Fibroblast of skin of back (primary cell): ENCODE data around the gene TIAM2.

Experiments used
- DNase-seq: peaks from one replicate; pipeline ENCODE4 v3.0.0-alpha.2; 2013

Gene TIAM2

GRCh38 chr6:155240905-155241600, 245.9 kb downstream of the TIAM2 start:
- DNase-seq: no peak

DNA sequence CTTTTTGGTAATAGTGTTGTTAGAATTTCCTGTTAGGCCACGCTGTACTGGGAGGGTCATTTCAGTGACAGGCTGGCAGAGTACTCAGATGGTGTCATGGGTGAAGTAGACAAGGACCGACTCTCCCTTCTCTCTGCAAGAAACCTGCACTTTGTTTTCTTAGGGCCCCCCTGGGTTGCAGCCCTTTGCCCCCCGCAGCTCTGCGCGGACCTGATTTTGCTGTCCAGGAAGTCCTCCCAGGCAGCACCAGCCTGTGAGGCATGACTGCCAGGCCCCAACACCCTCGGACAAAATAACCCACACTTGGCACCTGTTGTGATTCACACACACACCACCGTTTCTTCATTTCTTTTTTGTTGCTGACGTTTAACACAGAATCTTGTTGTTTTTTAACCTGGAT, 246.9 kb downstream of the TIAM2 start:
- no peak for DNase-seq

- no peak for DNase-seq
Observed at GRCh38 chr6:155244434-155244833, 249.3 kb downstream of the TIAM2 start.

DNA sequence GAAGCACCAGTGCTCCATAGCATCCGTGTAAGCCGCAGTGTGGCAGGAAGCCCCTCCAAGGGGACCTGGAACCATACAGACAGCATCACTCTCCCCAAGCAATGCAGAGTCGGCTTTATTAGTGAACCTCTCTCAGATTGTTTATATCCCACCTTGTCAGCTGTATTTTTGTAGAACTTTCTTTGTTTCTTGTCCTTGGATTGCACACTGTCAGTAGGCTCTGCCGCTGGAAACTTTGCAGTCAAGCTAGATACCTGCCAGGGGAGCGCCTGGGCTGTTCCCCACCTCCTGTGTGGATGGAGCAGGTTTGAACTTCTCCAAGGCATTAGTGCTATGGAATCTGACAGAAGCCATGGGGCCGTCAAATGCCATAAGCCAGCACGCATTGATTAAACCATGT, 250.1 kb downstream of the TIAM2 start:
- DNase-seq: no peak

DNA sequence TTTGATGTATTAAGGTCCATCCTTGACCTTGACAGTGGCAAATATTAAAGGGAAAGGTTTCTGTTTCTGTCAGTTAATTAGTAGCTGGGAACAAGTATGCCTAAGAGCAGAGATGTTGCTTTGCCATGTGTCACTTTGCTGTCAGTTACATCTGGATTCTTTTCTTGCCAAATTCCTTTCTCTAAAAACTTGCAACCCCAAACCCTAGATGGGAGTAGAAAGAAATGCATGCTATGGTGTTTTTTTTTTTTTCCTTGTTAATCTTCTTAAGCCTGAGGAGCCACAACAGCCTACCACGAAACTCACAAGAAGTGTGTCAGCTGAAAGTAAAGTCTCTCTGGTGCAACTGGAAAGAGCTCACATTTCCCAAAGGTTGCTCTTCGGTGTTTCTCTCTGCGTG, 250.7 kb downstream of the TIAM2 start:
- peak; percentile 78 for DNase-seq

DNA sequence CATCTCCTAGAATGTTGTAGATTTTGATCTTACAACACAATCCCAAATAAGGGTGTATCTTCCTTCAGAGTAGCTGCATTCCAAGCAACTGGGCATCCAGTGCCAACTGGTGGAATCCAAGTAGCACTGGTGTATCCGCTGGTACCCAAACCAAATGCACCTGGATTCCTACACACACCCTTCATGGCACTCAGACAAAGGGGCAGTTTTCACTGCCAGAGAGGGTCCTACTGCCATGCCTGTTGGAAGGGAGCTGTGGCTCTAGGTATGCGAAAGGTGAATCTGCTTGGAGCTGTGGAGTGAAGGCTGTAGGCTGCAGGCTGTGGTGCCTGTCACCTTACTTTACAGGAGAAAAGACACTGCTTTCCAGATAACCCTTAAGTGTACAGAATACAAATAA, 251.7 kb downstream of the TIAM2 start:
- no peak for DNase-seq

- peak; percentile 96 for DNase-seq
Observed at GRCh38 chr6:155247618-155248007, 252.5 kb downstream of the TIAM2 start.

GRCh38 chr6:155248008-155249001, 253.2 kb downstream of the TIAM2 start:
- DNase-seq: peak; percentile 82

DNA sequence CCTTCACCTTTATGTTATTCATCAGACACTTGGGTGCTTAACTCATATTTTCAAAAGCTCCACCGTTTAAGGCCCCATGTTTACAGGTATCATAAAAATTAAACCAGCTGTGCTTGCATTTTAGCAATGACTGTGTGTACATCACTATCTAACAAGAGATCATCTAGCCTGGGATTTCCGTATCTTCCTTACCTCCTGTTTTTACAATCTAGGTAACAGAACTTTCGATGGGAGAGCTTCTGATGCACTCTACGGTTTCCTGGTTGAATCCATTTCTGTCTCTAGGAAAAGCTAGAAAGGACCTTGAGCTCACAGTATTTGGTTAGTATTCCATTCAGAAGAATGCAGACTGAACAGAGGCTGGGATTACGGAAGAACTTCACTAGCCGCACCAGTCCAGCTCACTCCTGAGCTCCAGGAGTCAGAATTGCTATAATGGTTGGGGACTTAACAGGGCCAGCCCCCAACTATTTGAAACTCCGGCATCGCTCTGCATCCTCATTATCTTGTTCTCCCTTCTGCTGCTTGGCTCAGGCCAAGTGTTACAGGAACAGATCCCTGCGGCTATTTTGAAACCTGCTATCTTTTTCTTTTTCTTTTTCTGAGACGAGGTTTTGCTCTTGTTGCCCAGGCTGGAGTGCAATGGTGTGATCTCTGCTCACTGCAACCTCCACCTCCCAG, 255.7 kb downstream of the TIAM2 start:
- no peak for DNase-seq

DNA sequence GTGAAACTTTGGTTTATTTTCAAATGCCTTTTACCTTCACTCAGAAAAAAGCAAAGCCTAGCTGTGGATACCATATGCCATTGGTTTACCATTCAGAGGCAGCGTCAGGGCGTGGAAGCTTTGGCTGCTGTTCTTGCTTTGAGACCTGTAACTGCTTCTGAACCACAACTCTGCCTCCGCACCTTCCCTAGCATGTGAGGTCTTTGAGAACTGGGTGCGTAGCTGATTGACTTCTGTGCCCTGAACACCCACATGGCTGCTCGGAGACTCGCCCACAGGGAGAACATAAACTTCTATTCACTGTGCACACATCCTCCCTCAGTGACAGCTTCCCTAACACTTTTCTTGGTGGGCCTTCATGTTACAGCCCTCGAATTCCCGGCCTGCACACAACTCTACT, 257.5 kb downstream of the TIAM2 start:
- no peak for DNase-seq

GRCh38 chr6:155253337-155253736, 258.2 kb downstream of the TIAM2 start:
- no peak for DNase-seq

DNA sequence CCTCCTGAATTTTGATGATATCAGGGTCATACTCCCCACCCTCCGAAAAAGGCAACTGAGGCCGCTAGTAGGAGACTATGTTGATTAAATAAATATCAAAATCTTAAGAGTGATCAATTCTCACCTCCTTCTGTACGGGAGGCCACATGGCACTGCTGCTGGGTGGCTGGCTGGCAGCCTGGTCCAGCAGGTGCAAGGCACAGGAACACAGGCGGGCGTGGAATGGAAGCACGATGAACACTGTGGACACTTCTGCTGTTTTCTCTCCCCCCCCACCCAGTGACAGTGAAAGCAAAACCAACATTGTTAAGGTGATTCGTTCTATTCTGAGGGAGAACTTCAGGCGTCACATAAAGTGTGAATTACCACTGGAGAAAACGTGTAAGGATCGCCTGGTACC, 259.0 kb downstream of the TIAM2 start:
- DNase-seq: no peak

DNA sequence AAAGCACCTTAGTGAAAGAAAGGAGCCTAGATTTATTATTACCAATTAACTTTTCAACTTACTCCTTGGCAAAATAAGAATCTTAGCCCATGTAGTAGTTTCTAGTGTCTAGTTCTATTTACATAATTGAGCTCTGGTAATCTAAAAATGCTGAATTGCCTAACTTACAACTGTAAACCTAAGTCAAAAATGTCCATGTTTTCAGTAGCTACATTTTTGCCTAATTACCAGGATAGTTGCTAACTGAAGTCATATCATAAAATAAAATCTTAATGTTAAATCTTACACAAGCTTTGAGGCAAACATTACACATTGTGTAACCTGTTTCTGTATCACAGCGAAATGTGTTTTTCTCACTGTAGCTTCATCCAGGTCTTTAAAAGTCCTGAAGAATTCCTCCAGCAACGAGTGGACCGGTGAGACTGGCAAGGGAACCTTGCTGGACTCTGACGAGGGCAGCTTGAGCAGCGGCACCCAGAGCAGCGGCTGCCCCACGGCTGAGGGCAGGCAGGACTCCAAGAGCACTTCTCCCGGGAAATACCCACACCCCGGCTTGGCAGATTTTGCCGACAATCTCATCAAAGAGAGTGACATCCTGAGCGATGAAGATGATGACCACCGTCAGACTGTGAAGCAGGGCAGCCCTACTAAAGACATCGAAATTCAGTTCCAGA, 261.1 kb downstream of the TIAM2 start:
- DNase-seq: no peak

- no peak for DNase-seq
Observed at GRCh38 chr6:155257796-155258195, 262.7 kb downstream of the TIAM2 start.

DNA sequence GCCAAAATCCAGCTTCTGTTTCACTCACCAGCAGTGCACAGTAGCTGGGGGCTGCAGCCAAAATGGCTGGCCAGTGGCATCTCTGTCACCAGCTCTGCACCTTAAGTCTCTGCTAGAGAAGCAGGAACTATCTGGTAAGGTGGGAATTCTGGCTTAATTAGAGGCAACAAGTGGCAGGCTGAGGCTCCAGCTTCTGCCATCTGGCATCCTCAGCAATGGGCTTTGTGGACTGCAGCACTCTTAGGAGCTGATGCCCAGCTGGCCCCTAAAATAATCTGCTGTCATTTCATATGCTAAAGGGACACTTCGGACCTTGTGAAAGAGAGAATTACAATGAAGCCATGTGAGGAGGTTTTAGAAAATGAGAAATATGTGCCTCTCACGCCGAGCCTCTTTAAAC, 264.1 kb downstream of the TIAM2 start:
- DNase-seq: no peak

- DNase-seq: no peak
Observed at GRCh38 chr6:155259897-155260296, 264.8 kb downstream of the TIAM2 start.

DNA sequence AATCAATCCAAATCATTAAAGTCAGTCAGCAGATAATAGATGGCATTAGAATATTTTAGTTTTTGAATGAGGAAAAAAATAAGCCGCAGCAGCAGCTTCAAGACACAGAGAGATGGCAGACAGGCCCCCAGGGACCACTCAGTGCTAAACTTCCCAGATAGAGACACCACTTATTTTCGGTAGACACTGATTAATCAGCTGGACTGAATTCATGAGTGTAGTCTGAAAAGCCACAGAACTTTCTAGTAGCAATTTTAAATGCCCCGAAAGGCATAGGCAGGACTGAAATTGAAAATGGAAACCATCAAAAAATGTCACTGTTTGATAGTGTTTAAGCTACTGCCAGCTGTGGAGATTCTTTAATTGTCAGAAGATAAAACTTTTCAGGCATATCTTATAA, 265.6 kb downstream of the TIAM2 start:
- DNase-seq: no peak

DNA sequence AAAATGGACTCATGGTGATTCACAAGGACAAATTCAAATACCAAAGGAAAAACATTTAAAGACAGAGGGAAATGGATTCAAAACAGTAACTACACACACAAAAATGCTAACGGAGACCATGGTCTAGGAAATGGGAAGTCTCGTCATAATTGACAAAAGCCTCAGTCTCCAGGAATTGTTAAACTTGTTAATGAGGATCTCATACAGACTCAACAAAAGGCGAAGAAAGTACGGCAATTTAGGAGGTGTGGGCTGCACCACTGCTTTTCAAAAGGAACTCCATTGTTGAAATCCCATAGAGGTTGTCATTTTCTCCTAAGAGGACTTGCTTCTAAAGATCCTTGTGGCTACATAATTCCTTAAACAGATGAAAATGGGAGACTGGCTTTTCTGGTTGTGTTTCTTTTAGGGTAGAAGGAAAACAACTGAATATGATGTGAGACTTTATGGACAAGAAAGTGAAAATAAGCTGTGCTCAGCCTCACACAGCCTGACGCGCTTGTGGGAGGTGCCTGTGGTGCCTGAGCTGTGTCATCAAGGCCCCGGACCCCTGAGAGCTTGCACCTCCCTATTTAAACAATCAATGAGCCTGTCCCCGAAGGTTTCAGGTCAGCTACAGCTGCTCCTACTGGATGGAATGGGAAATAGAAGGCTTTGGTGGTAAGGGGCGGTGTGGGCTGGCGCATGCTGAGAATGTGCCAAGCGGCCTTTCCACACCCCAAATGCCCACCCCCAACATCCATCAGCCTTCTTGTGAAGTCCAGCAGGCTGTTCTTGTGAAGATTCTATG, 266.2 kb downstream of the TIAM2 start:
- no peak for DNase-seq

GRCh38 chr6:155262655-155263054, 267.5 kb downstream of the TIAM2 start:
- no peak for DNase-seq

DNA sequence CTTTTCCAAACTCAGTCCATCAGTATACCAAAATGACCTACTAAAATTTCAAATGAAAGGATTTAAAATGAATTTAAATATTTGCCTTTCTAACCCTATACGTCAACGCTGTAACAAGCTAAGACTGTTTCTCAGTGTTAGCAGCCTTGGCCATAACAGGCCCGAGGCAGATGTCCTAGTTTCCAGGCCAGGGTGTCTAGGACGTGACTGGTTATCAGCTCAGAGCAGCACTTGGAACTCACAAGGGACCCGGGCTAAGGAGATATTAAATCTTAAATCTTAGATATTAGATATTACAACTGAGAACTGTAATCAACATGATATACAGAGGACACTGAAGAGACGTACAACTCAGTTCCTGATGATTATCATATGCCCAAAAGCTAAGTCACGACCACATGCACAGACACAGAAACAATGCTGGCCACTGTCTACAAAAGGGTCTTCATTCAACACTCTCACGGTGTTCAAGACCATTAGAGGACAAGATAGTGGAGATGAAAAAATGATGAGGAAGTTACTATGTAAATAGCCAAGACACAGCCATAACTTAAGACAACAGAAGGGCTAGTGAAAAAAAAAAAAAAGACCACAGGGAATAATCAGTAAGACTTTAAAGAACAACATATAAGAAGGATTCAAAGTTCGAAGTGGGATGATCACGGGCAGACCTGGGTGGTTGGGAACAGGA, 268.4 kb downstream of the TIAM2 start, which contains the start of gene CLDN20:
Gene CLDN20 (plus strand): TSS at position 641 of the 691 bp plus-strand sequence. CDS start 11,707 bp downstream, outside the sequence.
- DNase-seq: no peak
